Measurements from ENCODE around the gene IER3. TPM values are rescaled to one million over a fixed set of nuclear protein-coding genes. Genes with fewer than 3 reads are reported as not detected.

IER3 gene
- polyA plus RNA-seq, 3 donors = 30.6 to 188 (median 53.2) TPM

DNA sequence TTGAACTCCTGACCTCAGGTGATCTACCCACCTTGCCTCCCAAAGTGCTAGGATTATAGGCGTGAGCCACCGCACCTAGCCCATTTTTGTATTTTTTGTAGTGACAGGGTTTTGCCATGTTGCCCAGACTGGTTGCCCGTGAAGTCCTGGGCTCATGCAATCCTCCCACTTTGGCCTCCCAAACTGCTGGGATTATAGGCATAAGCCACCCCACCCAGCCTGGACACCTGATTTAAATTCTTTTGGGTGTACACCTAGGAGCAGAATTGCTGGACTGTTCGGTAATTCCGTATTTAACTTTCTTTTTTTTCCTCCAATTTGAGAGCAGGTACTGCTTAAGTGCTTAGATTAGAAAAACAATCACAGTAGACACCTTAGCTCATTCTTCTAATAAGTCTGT lies 47.9 kb downstream of the IER3 start:
- Histone ChIP-seq H3K27me3 (ENCODE audit: control insufficient read depth in 2 of 2, insufficient read depth in 2 of 2, low read length in 2 of 2) (no peaks in the 10 kb centered on the region), H3K9me3 (replicated peaks in 1 of 2; ENCODE audit: control insufficient read depth in 1 of 2, insufficient read depth in 1 of 2, low read length in 2 of 2) (no peaks in the 10 kb centered on the region), H3K9ac (ENCODE audit: insufficient read depth, low read length, poor library complexity, severe bottlenecking) (no peak overlapping the region), H3K4me3 (replicated peaks in 1 of 3; ENCODE audit: low read depth in 2 of 3, low read length in 3 of 3) (no peak overlapping the region), H3K27ac (ENCODE audit: low read depth in 1 of 2, low read length in 2 of 2) (no peak overlapping the region), H2AFZ (ENCODE audit: insufficient read depth, low read depth, low read length, poor library complexity, severe bottlenecking) (no peak overlapping the region), H3K36me3 (replicated peaks in 1 of 2; ENCODE audit: control insufficient read depth in 1 of 2, insufficient read depth in 2 of 2, low read length in 2 of 2) (no peaks in the 10 kb centered on the region), H4K20me1 (ENCODE audit: insufficient read depth, low read length) (no peaks in the 10 kb centered on the region), H3K79me2 (ENCODE audit: insufficient read depth, low read length) (no peaks in the 10 kb centered on the region), H3K4me1 (ENCODE audit: control insufficient read depth in 1 of 2, insufficient read depth in 2 of 2, low read length in 2 of 2) (peaks cover 9 to 10% of the 10 kb centered on the region in 2 donors), H3K4me2 (replicated peaks; ENCODE audit: extremely low read depth, low read length, poor library complexity, severe bottlenecking) (no peak overlapping the region)
- no peak overlapping the region for H3K27ac Mint-ChIP-seq
- intact Hi-C loops (cut with micrococcal nuclease) = no loop called here
- no peak overlapping the region for H3K4me3 Mint-ChIP-seq
- H3K4me1 Mint-ChIP-seq = peaks cover 10% of the 10 kb centered on the region
- DNase-seq = no peak
- peaks cover 0 to 1% (median 0%) of the 10 kb centered on the region in 3 donors for H3K27me3 Mint-ChIP-seq (ENCODE audit: low read depth in 3 of 3)
- H3K9me3 Mint-ChIP-seq = no peaks in the 10 kb centered on the region
- H3K36me3 Mint-ChIP-seq = no peaks in the 10 kb centered on the region
- WGBS (ENCODE audit: insufficient coverage) = 100% methylated on average over 1 of the region's 5 CpGs
- TF ChIP-seq, protein P1, sequence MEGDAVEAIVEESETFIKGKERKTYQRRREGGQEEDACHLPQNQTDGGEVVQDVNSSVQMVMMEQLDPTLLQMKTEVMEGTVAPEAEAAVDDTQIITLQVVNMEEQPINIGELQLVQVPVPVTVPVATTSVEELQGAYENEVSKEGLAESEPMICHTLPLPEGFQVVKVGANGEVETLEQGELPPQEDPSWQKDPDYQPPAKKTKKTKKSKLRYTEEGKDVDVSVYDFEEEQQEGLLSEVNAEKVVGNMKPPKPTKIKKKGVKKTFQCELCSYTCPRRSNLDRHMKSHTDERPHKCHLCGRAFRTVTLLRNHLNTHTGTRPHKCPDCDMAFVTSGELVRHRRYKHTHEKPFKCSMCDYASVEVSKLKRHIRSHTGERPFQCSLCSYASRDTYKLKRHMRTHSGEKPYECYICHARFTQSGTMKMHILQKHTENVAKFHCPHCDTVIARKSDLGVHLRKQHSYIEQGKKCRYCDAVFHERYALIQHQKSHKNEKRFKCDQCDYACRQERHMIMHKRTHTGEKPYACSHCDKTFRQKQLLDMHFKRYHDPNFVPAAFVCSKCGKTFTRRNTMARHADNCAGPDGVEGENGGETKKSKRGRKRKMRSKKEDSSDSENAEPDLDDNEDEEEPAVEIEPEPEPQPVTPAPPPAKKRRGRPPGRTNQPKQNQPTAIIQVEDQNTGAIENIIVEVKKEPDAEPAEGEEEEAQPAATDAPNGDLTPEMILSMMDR (IDR thresholded peaks at IDR 0.05) = no peak

Small RNA genes within 50 kb of the gene (small RNA-seq; reads per million reads assigned to genes)
- gene RF00019 (ENCODE audit: insufficient read length, low read depth) (not detected), gene RN7SL353P (ENCODE audit: insufficient read length, low read depth) (not detected)

Other genes with a start within 250 kb of the IER3 start
- 10 to 100 TPM; 10.3 to 13.4 (median 12.9) TPM for gene GNL1, start 188.1 kb downstream of the IER3 start, polyA plus RNA-seq
- gene PRR3, start 187.3 kb downstream of the IER3 start, polyA plus RNA-seq = 1 to 10 TPM; 2.8 to 7.1 (median 3.6) TPM
- gene ABCF1, start 173.1 kb downstream of the IER3 start, polyA plus RNA-seq = 10 to 100 TPM in 2 of 3 donors, 1 to 10 TPM in 1; 7.5 to 19.8 (median 14.6) TPM
- 10 to 100 TPM in 2 of 3 donors, 1 to 10 TPM in 1; 9.5 to 18.3 (median 16.4) TPM for gene PPP1R10, start 127.3 kb downstream of the IER3 start, polyA plus RNA-seq
- 10 to 100 TPM; 18.8 to 52.4 (median 45.2) TPM for gene MRPS18B, start 126.7 kb downstream of the IER3 start, polyA plus RNA-seq
- 10 to 100 TPM in 1 of 3 donors, under 1 TPM in 2; 0.51 to 10.4 (median 0.68) TPM for gene ATAT1, start 117.7 kb downstream of the IER3 start, polyA plus RNA-seq
- 10 to 100 TPM in 1 of 3 donors, 1 to 10 TPM in 2; 2.0 to 18.4 (median 2.7) TPM for gene C6orf136, start 97.4 kb downstream of the IER3 start, polyA plus RNA-seq
- 10 to 100 TPM; 16.4 to 70.1 (median 19.0) TPM for gene DHX16, start 71.5 kb downstream of the IER3 start, polyA plus RNA-seq
- 100 to 1,000 TPM in 1 of 3 donors, 10 to 100 TPM in 2; 58.5 to 226 (median 78.9) TPM for gene PPP1R18, start 57.9 kb downstream of the IER3 start, polyA plus RNA-seq
- 10 to 100 TPM; 25.9 to 36.0 (median 35.0) TPM for gene NRM, start 53.6 kb downstream of the IER3 start, polyA plus RNA-seq
- 1 to 10 TPM in 1 of 3 donors, under 1 TPM in 2; 0.27 to 4.5 (median 0.34) TPM for gene MDC1, start 27.3 kb downstream of the IER3 start, polyA plus RNA-seq
- 100 to 1,000 TPM in 1 of 3 donors, 10 to 100 TPM in 2; 48.4 to 130 (median 57.0) TPM for gene TUBB, start 24.2 kb downstream of the IER3 start, polyA plus RNA-seq
- gene FLOT1, start 1.9 kb downstream of the IER3 start, polyA plus RNA-seq = 100 to 1,000 TPM; 124 to 153 (median 132) TPM
- 1 to 10 TPM in 1 of 3 donors, under 1 TPM in 2; 0.39 to 1.0 (median 0.51) TPM for gene DDR1, start 140.0 kb upstream of the IER3 start, polyA plus RNA-seq
- 10 to 100 TPM in 1 of 3 donors, 1 to 10 TPM in 2; 3.6 to 14.5 (median 6.0) TPM for gene GTF2H4, start 163.7 kb upstream of the IER3 start, polyA plus RNA-seq
- 10 to 100 TPM in 1 of 3 donors, 1 to 10 TPM in 2; 7.6 to 15.5 (median 8.1) TPM for gene VARS2, start 169.7 kb upstream of the IER3 start, polyA plus RNA-seq
- gene SFTA2, start 187.6 kb upstream of the IER3 start, polyA plus RNA-seq = not detected
- gene MUCL3, start 196.4 kb upstream of the IER3 start, polyA plus RNA-seq = not detected
- not detected for gene MUC21, start 239.2 kb upstream of the IER3 start, polyA plus RNA-seq